OCI-M2 (cell line): ENCODE results near the gene TLN1.

Experiments used
- DNase-seq: peaks from one replicate; lab custom pipeline; 2025; ENCODE audit not compliant: unreplicated experiment; lab: John Stamatoyannopoulos, UW

Gene TLN1

GRCh38 chr9:35729101-35729500 lies 2.9 kb downstream of the TLN1 start:
- no peak for DNase-seq

- DNase-seq, result peak; percentile 27
Observed at GRCh38 chr9:35728041-35728971, 3.7 kb downstream of the TLN1 start.

- DNase-seq, result no peak
Observed at GRCh38 chr9:35727676-35728040, 4.3 kb downstream of the TLN1 start.

- DNase-seq, result no peak
Observed at GRCh38 chr9:35726931-35727330, 5.1 kb downstream of the TLN1 start.

- no peak for DNase-seq
Observed at GRCh38 chr9:35725362-35725761, 6.6 kb downstream of the TLN1 start.

- no peak for DNase-seq
Observed at GRCh38 chr9:35723908-35724307, 8.1 kb downstream of the TLN1 start.

GRCh38 chr9:35723426-35723825 lies 8.6 kb downstream of the TLN1 start:
- no peak for DNase-seq

- no peak for DNase-seq
Observed at GRCh38 chr9:35719546-35719945, 12.4 kb downstream of the TLN1 start.

GRCh38 chr9:35718721-35719511 lies 13.1 kb downstream of the TLN1 start:
- DNase-seq, result no peak

- no peak for DNase-seq
Observed at GRCh38 chr9:35717132-35717870, 14.7 kb downstream of the TLN1 start.

GRCh38 chr9:35716230-35716629 lies 15.8 kb downstream of the TLN1 start:
- no peak for DNase-seq

- no peak for DNase-seq
Observed at GRCh38 chr9:35714579-35715252, 17.3 kb downstream of the TLN1 start.

GRCh38 chr9:35714123-35714522 lies 17.9 kb downstream of the TLN1 start:
- DNase-seq, result no peak

- no peak for DNase-seq
Observed at GRCh38 chr9:35713578-35713977, 18.4 kb downstream of the TLN1 start.

GRCh38 chr9:35712762-35713400 lies 19.1 kb downstream of the TLN1 start:
- no peak for DNase-seq

- no peak for DNase-seq
Observed at GRCh38 chr9:35711501-35712428, 20.2 kb downstream of the TLN1 start.

GRCh38 chr9:35710818-35711500 lies 21.0 kb downstream of the TLN1 start:
- no peak for DNase-seq

GRCh38 chr9:35708146-35708545 lies 23.8 kb downstream of the TLN1 start:
- no peak for DNase-seq

GRCh38 chr9:35706951-35707350 lies 25.0 kb downstream of the TLN1 start:
- no peak for DNase-seq
